Measurements from ENCODE around the gene KRT85.

KRT85 gene

GRCh38 chr12:52367876-52368275 is 595 bp upstream of the KRT85 start:
- DNase-seq (ENCODE audit: low read depth in 2 of 2) = no peak

GRCh38 chr12:52364901-52365489 is 2.3 kb downstream of the KRT85 start:
- DNase-seq (ENCODE audit: low read depth in 2 of 2) = no peak

DNA sequence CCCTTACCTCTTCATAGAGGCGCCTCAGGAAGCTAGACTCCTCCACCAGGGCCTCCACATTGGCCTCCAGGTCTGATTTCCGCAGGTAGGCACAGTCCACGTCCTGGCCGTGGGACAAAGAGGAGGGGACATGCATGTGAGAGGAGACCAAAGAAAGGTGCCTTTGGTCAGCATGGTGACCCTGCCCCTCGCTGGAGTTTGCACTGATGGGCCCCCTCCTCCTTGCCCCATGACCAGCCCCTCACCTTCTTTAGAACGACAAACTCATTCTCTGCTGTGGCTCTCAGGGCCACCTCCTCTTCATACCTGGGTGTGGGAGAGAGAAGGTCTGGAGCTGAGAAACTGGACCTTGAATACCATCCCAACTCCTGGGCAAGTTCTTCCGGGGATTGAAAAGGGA is 3.2 kb downstream of the KRT85 start:
- no peak for DNase-seq (ENCODE audit: low read depth in 2 of 2)

- no peak for DNase-seq (ENCODE audit: low read depth in 2 of 2)
Measured at GRCh38 chr12:52363111-52363679, 4.1 kb downstream of the KRT85 start.

DNA sequence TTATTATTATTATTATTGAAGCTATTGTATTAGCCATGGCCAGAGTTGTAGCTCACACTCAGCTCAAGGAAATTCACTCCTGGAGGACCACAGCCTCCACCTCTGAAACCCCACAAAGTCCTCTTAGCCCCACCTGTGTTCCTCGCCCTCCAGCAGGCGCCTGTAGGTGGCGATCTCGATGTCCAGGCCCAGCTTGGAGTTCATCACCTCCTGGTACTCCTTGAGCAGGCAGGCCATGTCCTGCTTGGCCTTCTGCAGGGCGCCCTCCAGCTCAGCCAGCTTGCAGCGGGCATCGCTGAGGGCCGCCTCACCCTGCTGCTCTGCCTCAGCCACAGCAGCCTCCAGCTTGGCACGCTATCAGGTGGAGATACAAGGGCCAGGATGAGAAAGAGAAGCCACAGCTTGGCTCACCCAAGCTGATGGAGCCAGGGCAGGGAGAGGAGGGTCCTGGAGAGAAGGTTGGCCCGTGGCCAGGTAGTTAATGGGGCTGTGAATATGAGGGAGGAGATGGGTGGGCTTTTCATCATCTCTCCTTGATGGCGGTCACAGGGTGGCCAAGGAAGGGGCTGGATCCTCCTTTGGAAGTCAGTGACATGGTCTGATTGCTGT is 5.1 kb downstream of the KRT85 start:
- no peak for DNase-seq (ENCODE audit: low read depth in 2 of 2)

GRCh38 chr12:52361553-52361952 is 5.7 kb downstream of the KRT85 start:
- DNase-seq (ENCODE audit: low read depth in 2 of 2) = no peak

- no peak for DNase-seq (ENCODE audit: low read depth in 2 of 2)
Measured at GRCh38 chr12:52360663-52361271, 6.5 kb downstream of the KRT85 start.

DNA sequence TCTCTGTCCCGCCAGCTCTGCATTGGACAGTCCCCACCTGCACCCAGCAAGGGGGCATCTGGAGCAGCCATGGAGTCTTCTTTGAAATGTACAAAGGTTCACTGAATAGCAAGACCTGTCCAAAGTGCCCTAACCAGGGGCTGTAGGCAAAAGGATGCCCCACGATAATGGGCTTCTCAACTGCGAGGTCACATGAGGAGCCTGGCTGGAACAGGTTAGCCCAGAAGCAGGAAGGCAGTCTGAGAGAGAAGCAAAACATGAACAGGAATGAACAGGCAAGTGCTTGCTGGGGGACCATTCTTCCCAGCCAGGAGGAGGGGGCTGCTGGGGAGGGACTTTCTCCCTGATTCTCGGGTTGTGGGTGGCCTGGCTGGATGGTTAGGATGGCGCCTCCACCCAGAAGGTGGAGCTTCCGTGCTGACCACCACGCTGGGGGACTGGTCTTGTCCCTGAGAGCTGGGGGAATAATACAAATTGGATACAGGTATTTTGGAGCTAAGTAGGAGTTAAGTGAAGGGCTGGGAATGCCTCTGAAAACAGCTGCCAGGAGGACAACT is 7.1 kb downstream of the KRT85 start:
- DNase-seq (ENCODE audit: low read depth in 2 of 2) = no peak

GRCh38 chr12:52359621-52360061 is 7.6 kb downstream of the KRT85 start:
- no peak for DNase-seq (ENCODE audit: low read depth in 2 of 2)

DNA sequence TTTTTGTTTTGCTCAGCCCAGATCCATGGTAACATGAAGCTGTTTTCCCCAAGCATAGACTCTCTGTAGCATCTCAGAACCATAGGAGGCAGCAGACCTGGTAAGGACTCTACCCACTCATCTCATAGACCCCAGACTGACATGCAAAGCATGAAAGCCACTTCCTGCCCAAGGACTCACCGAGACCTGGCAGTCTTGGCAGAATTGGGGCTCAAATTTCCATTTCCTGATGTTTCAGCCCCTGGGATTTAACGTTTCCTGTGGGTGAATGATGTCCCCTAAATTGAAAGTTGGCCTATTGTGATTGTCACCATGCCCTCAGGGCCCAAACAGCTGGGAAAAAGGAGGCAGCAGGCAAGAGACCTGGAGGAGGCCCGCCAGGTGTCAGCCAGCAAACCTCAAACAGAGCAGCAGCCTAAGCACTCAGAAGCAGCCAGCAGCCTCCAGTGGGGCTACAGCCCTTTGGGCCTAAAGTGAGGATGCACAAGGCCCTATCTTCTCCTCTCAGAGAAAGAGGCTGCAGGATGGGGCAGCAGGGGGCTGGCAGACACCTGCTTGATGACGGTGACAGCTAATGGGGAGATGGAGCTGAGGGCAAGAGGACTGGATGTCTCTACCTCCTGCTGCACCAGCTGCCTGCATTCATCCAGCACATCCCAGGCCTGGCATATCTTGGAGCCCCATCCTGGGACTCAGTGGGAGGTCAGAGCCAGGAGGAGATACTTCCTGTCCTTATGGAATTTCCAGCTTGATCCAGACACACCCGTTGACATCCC is 8.5 kb downstream of the KRT85 start:
- DNase-seq (ENCODE audit: low read depth in 2 of 2) = no peak

GRCh38 chr12:52356762-52357580 is 10.3 kb downstream of the KRT85 start:
- DNase-seq (ENCODE audit: low read depth in 2 of 2) = no peak

DNA sequence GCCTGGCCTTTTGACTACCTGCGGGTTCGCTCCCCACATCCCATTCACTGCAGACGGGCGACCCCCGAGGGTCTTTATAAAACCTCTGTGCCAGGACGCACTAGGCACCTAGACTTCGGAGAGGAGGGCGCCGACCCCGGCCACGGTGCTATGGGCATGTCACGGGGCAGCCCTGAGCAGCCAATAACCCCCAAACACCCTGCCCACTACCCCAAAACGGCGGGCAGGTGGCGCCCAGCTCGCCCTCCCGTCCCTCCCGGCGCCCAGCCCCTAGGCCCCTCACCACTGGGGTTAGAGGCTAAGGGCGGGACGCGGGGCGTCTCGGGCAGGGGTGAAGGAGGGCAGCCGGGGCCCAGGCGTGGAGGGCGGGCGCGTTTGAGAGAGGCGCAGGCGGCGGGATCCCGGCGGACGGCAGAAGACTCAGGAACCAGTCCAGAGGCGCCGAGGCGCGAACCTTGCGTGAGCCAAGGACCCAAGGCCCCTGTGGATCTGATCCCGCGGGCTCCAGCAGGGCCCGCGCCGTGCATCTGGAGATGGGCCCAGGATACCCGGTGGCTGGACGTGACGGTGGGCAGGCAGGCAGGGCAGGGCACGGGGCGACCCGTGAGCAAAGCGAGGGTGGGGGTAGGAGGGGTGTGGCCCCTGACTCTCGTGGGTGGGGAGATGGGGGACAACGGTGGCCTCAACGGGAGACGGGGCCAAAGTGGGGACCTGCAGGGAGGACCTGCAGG is 11.1 kb downstream of the KRT85 start:
- no peak for DNase-seq (ENCODE audit: low read depth in 2 of 2)

DNA sequence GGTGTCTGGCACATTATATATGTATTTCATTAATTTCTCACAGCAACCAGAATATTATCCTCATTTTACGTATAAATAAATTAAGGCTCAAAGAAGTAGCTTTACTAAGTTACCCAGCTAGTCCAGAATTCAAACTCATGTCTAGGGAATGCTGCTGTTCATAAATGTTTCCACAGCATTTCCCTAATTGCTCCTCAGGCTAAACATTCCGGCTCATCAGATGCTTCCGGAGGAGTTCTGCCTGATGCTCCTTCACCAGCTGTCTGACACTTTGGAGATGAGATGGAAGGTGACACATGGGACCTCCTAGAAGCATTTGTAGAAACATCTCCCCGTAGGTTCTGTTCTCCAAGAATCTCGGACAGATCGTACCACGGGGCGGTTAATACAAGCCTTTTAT is 12.1 kb downstream of the KRT85 start:
- no peak for DNase-seq (ENCODE audit: low read depth in 2 of 2)

DNA sequence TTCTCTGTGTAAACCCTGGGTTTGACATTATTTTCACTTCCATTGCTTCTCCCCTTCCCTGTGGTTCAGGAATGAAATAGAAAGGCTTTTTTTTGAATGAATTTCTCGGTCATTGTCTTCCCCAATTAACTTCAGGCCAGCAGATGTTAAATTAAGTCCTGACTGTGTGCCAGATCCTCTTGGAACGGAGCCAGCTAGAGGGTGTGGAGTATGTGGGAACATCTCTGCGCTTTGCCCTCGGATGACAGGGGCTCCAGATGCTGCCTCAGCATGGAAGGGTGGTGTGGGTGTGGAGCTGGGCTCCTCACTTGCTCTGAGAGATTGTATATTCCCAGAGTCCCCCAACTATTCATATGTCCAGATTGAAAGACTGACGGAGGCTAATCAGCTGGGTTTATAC is 13.1 kb downstream of the KRT85 start:
- DNase-seq (ENCODE audit: low read depth in 2 of 2) = no peak

GRCh38 chr12:52353766-52354165 is 13.5 kb downstream of the KRT85 start:
- no peak for DNase-seq (ENCODE audit: low read depth in 2 of 2)

DNA sequence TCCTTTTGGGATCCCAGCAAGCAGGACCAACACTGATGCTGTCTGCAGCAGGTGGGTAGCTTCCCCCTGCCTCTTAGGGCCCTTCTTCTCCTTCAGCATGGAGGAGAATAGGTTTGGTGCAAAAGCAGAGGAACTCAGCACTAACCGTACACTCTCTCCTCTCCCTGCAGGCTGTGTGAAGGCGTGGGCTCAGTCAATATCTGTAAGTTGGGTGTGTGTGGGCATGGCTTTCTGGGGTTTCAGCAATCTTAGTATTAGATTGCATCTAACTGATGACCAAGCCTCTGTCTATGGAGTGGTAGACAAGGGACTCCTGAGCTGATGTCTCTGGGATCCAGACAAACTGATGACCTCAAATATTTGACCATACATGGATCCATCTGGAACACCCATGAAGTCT is 14.3 kb downstream of the KRT85 start:
- DNase-seq (ENCODE audit: low read depth in 2 of 2) = no peak

- DNase-seq (ENCODE audit: low read depth in 2 of 2) = no peak
Measured at GRCh38 chr12:52351196-52352059, 15.9 kb downstream of the KRT85 start.

DNA sequence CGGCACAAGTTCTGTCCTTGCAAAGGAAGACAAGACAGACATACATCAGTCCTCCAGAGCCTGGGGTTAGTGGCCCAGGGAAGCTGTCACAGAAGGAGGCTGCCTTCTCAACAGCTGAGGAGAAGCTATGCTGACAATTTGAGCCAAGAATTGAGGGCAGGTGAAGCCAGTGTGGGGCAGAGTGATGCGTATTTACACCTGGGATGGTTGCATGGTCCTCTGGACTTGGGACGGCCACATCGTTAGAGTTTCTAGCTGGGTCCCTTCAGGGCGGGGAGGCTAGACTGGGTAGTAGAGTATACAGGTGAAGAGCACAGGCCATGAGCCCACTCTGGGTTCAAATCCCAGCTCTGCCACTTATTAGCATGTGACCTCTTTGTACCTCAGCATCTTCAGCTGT is 16.5 kb downstream of the KRT85 start:
- no peak for DNase-seq (ENCODE audit: low read depth in 2 of 2)

GRCh38 chr12:52350021-52350620 is 17.2 kb downstream of the KRT85 start:
- no peak for DNase-seq (ENCODE audit: low read depth in 2 of 2)
